GM18498 (cell line): ENCODE measurements around the gene PRELID1.

Source experiments
- ATAC-seq: cut with Tn5 transposase; IDR thresholded peaks from one replicate; pipeline ENCODE4 v1.9.1; 2021; ENCODE audit warnings: mild to moderate bottlenecking, moderate library complexity; ENCODE audit not compliant: unreplicated experiment

Gene PRELID1

GRCh38 chr5:177355162-177355867 is 51.7 kb downstream of the PRELID1 start:
- no peak for ATAC-seq

DNA sequence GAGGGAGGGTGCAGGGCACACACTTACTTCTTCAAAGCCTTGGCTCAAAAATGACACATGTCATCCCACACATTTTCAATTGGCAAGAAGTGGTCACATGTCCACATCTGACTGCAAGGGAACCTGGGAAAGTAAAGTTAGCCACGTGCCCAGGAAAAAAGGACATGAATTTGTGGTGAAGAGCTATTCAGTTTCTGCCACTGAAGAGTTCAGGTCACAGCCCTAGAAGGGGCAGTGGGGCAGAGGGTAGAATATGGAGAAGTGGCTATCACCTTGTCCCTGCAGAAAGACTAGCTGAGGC is 52.2 kb downstream of the PRELID1 start:
- no peak for ATAC-seq
